ENCODE results near the gene GLS.

GLS gene

GRCh38 chr2:190968522-190968921 is 87.9 kb downstream of the GLS start:
- no peak for DNase-seq (ENCODE audit: low read depth in 2 of 2, low spot score in 1 of 2)

- DNase-seq (ENCODE audit: low read depth in 2 of 2, low spot score in 1 of 2), result no peak
These were observed 89.5 kb downstream of the GLS start for GRCh38 chr2:190970160-190970559.

- DNase-seq (ENCODE audit: low read depth in 2 of 2, low spot score in 1 of 2), result no peak
These were observed 90.4 kb downstream of the GLS start for GRCh38 chr2:190970873-190971506.

- DNase-seq (ENCODE audit: low read depth in 2 of 2, low spot score in 1 of 2), result no peak
These were observed 91.6 kb downstream of the GLS start for GRCh38 chr2:190972213-190972612.

GRCh38 chr2:190972846-190973245 is 92.2 kb downstream of the GLS start:
- no peak for DNase-seq (ENCODE audit: low read depth in 2 of 2, low spot score in 1 of 2)

- DNase-seq (ENCODE audit: low read depth in 2 of 2, low spot score in 1 of 2), result no peak
These were observed 92.6 kb downstream of the GLS start for GRCh38 chr2:190973262-190973661.

GRCh38 chr2:190973726-190974628 is 93.4 kb downstream of the GLS start:
- DNase-seq (ENCODE audit: low read depth in 2 of 2, low spot score in 1 of 2), result no peak

- no peak for DNase-seq (ENCODE audit: low read depth in 2 of 2, low spot score in 1 of 2)
These were observed 94.2 kb downstream of the GLS start for GRCh38 chr2:190974629-190975361.

GRCh38 chr2:190976521-190976920 is 95.9 kb downstream of the GLS start:
- no peak for DNase-seq (ENCODE audit: low read depth in 2 of 2, low spot score in 1 of 2)

GRCh38 chr2:190977505-190977904 is 96.9 kb downstream of the GLS start:
- DNase-seq (ENCODE audit: low read depth in 2 of 2, low spot score in 1 of 2), result no peak

- no peak for DNase-seq (ENCODE audit: low read depth in 2 of 2, low spot score in 1 of 2)
These were observed 97.9 kb downstream of the GLS start for GRCh38 chr2:190978389-190979053.

GRCh38 chr2:190979906-190980629 is 99.4 kb downstream of the GLS start:
- DNase-seq (ENCODE audit: low read depth in 2 of 2, low spot score in 1 of 2), result no peak

- DNase-seq (ENCODE audit: low read depth in 2 of 2, low spot score in 1 of 2), result no peak
These were observed 100.1 kb downstream of the GLS start for GRCh38 chr2:190980630-190981209.

- no peak for DNase-seq (ENCODE audit: low read depth in 2 of 2, low spot score in 1 of 2)
These were observed 100.7 kb downstream of the GLS start for GRCh38 chr2:190981333-190981732.

GRCh38 chr2:190981733-190982132 is 101.1 kb downstream of the GLS start:
- DNase-seq (ENCODE audit: low read depth in 2 of 2, low spot score in 1 of 2), result no peak

- DNase-seq (ENCODE audit: low read depth in 2 of 2, low spot score in 1 of 2), result no peak
These were observed 101.8 kb downstream of the GLS start for GRCh38 chr2:190982262-190983034.

GRCh38 chr2:190984595-190984994 is 104.0 kb downstream of the GLS start:
- no peak for DNase-seq (ENCODE audit: low read depth in 2 of 2, low spot score in 1 of 2)

- no peak for DNase-seq (ENCODE audit: low read depth in 2 of 2, low spot score in 1 of 2)
These were observed 105.8 kb downstream of the GLS start for GRCh38 chr2:190986221-190986953.

- no peak for DNase-seq (ENCODE audit: low read depth in 2 of 2, low spot score in 1 of 2)
These were observed 106.5 kb downstream of the GLS start for GRCh38 chr2:190987116-190987515.

Measured in stimulated activated CD8-positive, alpha-beta memory T cell treated with anti-CD3 and anti-CD28 coated beads, Interleukin-4, amount 100 ng/mL, for 4 hours (primary cell).